Heart left ventricle (tissue), 16 donors: Measurements from ENCODE around the gene ELOVL3. TPM values are rescaled to one million over a fixed set of nuclear protein-coding genes. Genes with fewer than 3 reads are reported as not detected.

ENCODE experiments used
- ATAC-seq, 4 donors: fragments of 200-7000 bp; cut with Tn5 transposase; one replicate each; pipeline ENCODE4 v1.9.1; 2020 to 2022; ENCODE audit warnings: moderate library complexity in 4 of 4, mild to moderate bottlenecking in 3 of 4, moderate number of reproducible peaks in 1 of 4
- DNase-seq, 5 donors: peaks; one replicate each; pipeline ENCODE4 v3.0.0-alpha.2; 2020
- H3K27ac ChIP-seq, 12 donors: fragments of 200-600 bp; sonication (generic) in 4 of 12; one replicate each; pipeline versions ENCODE4 v1.5.0 to v1.8.0; 2016 to 2022; ENCODE audit warnings: mild to moderate bottlenecking in 2 of 12
- H3K27me3 ChIP-seq, 9 donors: fragments of 200-600 bp; sonication (generic) in 2 of 9; one replicate each; pipeline versions ENCODE4 v1.5.1 to v1.8.0; 2016 to 2022; ENCODE audit warnings: mild to moderate bottlenecking in 3 of 9
- H3K36me3 ChIP-seq, 9 donors: fragments of 200-600 bp; sonication (generic) in 2 of 9; one replicate each; pipeline versions ENCODE4 v1.5.0 to v1.8.0; 2018 to 2022; ENCODE audit warnings: mild to moderate bottlenecking in 2 of 9
- H3K4me1 ChIP-seq, 12 donors: fragments of 200-600 bp; sonication (generic) in 4 of 12; one replicate each; pipeline versions ENCODE4 v1.5.0 to v1.8.0; 2016 to 2022; ENCODE audit warnings: mild to moderate bottlenecking in 3 of 12
- H3K4me3 ChIP-seq, 12 donors: fragments of 200-600 bp; sonication (generic) in 4 of 12; one replicate each; pipeline versions ENCODE4 v1.5.0 to v1.8.0; 2017 to 2022; ENCODE audit warnings: mild to moderate bottlenecking in 9 of 12, moderate library complexity in 4 of 12
- H3K9me3 ChIP-seq, 12 donors: fragments of 200-600 bp; sonication (generic) in 4 of 12; one replicate each; pipeline versions ENCODE4 v1.5.0 to v1.8.0; 2016 to 2022; ENCODE audit warnings: mild to moderate bottlenecking in 1 of 12
- POLR2A ChIP-seq, 2 donors: fragments of 450-650 bp; IDR thresholded peaks; one replicate each; pipeline ENCODE4 v1.6.1; 2017; ENCODE audit warnings: antibody characterized with exemption in 2 of 2, mild to moderate bottlenecking in 2 of 2, moderate library complexity in 2 of 2
- WGBS, 4 donors: extraction: QIAGEN DNeasy Blood & Tissue Kit in 2 of 4; methylation state at CpG; one replicate each; pipeline versions ENCODE4 v1.1.5 to v1.1.7; 2013 to 2018; 5-methylcytosine and 5-hydroxymethylcytosine counted together
- intact Hi-C, 10 donors: fragments of 100-400 bp; cut with DNase I; formaldehyde crosslinking; loops; one replicate each; pipeline versions ENCODE4 v1.11.1 to v1.14.2; 2022
- polyA plus RNA-seq, 2 donors: library from polyadenylated mRNA; stranded (reverse); fragments of 200-250 nt; gene quantifications; one replicate each; pipeline ENCODE4 v1.2.3, GENCODE V29; 2013
- total RNA-seq, 9 donors: library from RNA; depleted of rRNA in 2 of 9; stranded (reverse); fragments of >200 nt in 2 of 9; fragmentation: NEBNext Ultra II Directional in 3 of 9; extraction: Animal tissue kit (Norgen Biotek cat#: 25700) in 3 of 9; gene quantifications; one replicate each; pipeline versions ENCODE4 v1.1.0 to v1.2.4, GENCODE V29; 2016 to 2023
- TF ChIP-seq, protein P1 (sequence below), 12 donors: fragments of 200-600 bp; sonication (generic) in 4 of 12; IDR thresholded peaks; one replicate each; pipeline versions ENCODE4 v1.5.0 to v1.8.0; 2018 to 2022; ENCODE audit warnings: antibody characterized with exemption in 12 of 12, mild to moderate bottlenecking in 5 of 12
- donor health status: ischemic (EF 13 %, LVEDD 7.1; RV severe dilation, severe dysfunction).
- donor health status: healthy with polysubstance abuse.
- donor health status: DM: no; HTN: yes; CAD: no.
- donor health status: DM: no; HTN: no; CAD: no.
- donor health status: ischemic (EF 25% LVEDD 6.9; RV normal size, moderate dysfunction).
- donor health status: ischemic (EF 25% LVEDD 5.7; RV mildly dilated, moderate dysfunction).
- donor health status: healthy.
- donor health status: DM: yes; HTN: yes; CAD: no.
- donor health status: ischemic (EF 35%, LVEDD 5.7; RV mildly dilated, moderate dysfunction).
- donor health status: nonischemic (EF 11% LVEDD 7.7; RV severe dilation, severe dysfunction).
- donor health status: DM: yes; HTN: yes; CAD: no.
- donor health status: PGD.
- donor health status: ischemic (EF 29% LVEDD 5.4; RV normal size, mild dysfunction).
- donor health status: nonischemic (EF 23%, LVEDD 6.1; RV moderate dilation, normal function).

Gene ELOVL3
- total and polyA plus RNA-seq, 11 donors = 0.17 to 0.25 (median 0.20) TPM; not detected in 8

DNA sequence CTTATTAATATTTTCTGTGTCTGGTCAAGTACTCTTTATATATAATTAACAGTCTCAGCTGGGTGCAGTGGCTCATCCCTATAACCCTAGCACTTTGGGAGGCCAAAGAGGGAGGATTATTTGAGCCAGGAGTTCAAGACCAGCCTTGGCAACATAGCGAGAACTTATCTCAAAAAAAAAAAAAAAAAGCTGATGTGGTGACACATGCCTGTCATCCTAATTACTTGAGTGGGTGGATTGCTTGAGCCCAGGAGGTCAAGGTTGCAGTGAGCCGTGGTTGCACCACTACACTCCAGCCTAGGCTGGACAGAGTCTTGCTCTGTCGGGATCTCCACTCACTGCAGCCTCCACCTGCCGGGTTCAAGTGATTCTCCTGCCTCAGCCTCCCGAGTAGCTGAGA is 6.7 kb upstream of the ELOVL3 start:
- TF ChIP-seq, protein P1, sequence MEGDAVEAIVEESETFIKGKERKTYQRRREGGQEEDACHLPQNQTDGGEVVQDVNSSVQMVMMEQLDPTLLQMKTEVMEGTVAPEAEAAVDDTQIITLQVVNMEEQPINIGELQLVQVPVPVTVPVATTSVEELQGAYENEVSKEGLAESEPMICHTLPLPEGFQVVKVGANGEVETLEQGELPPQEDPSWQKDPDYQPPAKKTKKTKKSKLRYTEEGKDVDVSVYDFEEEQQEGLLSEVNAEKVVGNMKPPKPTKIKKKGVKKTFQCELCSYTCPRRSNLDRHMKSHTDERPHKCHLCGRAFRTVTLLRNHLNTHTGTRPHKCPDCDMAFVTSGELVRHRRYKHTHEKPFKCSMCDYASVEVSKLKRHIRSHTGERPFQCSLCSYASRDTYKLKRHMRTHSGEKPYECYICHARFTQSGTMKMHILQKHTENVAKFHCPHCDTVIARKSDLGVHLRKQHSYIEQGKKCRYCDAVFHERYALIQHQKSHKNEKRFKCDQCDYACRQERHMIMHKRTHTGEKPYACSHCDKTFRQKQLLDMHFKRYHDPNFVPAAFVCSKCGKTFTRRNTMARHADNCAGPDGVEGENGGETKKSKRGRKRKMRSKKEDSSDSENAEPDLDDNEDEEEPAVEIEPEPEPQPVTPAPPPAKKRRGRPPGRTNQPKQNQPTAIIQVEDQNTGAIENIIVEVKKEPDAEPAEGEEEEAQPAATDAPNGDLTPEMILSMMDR (IDR thresholded peaks at IDR 0.05) = no peak
- TF ChIP-seq POLR2A (IDR thresholded peaks at IDR 0.05) = no peak
- no peak for ATAC-seq
- 72 to 92% (median 75%) methylated on average over 5 of the region's 5 CpGs for WGBS, 4 donors

DNA sequence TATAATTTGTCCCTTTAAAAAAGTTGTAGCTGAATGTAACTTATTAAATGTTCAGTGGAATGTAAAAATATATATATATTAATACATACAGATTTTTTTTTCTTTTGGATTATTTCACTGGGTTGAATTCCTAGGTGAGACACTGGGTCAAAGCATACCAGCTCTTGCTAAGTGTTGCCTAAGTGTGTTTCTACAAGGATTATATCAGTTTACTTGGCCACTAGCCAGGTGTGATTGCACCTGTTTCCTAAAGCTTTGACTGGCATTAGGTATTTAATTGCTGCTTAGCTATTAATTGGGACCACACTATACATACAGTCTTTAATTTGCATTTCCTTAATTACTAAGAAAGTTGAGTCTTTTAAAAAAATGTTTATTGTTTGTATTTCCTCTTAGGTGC is 5.5 kb upstream of the ELOVL3 start:
- H3K36me3 ChIP-seq = no peaks in the 10 kb centered on the region
- no peak overlapping the region for H3K27ac ChIP-seq
- no peak for TF ChIP-seq POLR2A (IDR thresholded peaks at IDR 0.05)
- TF ChIP-seq, protein P1 (IDR thresholded peaks at IDR 0.05) = no peak
- H3K4me3 ChIP-seq = no peak overlapping the region
- peaks cover 0 to 8% (median 4%) of the 10 kb centered on the region in 12 donors for H3K4me1 ChIP-seq
- ATAC-seq = no peak
- intact Hi-C loops = loop anchor here in 3 of 10 donors (10.0 kb wide), 2 partner anchors 56 to 364 kb away; no protein-coding TSS in a partner anchor
- H3K27me3 ChIP-seq = no peaks in the 10 kb centered on the region
- no peaks in the 10 kb centered on the region for H3K9me3 ChIP-seq
- no peak for DNase-seq

More for the DNA sequence above, 6.7 kb upstream of the ELOVL3 start:
- no peak for DNase-seq
- Histone ChIP-seq H3K27me3 (no peaks in the 10 kb centered on the region), H3K4me1 (no peaks in the 10 kb centered on the region), H3K4me3 (no peak overlapping the region), H3K9me3 (no peaks in the 10 kb centered on the region), H3K36me3 (no peaks in the 10 kb centered on the region), H3K27ac (no peak overlapping the region)
- intact Hi-C loops = no loop called here

DNA sequence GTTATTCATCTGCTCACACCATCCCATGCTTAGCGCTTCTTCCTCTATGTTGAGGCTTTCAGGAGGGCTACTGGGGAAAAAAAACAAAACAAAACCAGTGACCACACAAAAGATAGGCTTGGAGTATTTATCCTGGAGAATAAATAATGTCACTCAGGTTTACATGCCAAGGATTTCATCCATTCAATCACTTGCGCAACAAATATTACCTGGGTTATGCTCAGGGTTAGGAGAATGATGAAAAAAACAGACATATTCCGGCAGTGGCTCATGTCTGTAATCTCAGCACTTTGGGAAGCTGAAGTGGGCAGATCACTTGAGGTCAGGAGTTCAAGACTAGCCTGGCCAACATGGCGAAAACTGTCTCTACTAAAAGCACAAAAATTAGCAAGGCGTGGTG is 3.3 kb upstream of the ELOVL3 start:
- H3K36me3 ChIP-seq = no peaks in the 10 kb centered on the region
- ATAC-seq = no peak
- H3K4me3 ChIP-seq = no peak overlapping the region
- no peak for DNase-seq
- H3K27ac ChIP-seq = no peak overlapping the region
- H3K9me3 ChIP-seq = no peaks in the 10 kb centered on the region
- TF ChIP-seq, protein P1 (IDR thresholded peaks at IDR 0.05) = no peak
- no peak for TF ChIP-seq POLR2A (IDR thresholded peaks at IDR 0.05)
- intact Hi-C loops = loop anchor here in 3 of 10 donors (10.0 kb wide), 2 partner anchors 58 to 362 kb away; no protein-coding TSS in a partner anchor
- no peaks in the 10 kb centered on the region for H3K27me3 ChIP-seq
- H3K4me1 ChIP-seq = peaks cover 0 to 19% (median 15%) of the 10 kb centered on the region in 12 donors
- WGBS, 4 donors = 85 to 88% (median 86%) methylated on average over 5 of the region's 5 CpGs

DNA sequence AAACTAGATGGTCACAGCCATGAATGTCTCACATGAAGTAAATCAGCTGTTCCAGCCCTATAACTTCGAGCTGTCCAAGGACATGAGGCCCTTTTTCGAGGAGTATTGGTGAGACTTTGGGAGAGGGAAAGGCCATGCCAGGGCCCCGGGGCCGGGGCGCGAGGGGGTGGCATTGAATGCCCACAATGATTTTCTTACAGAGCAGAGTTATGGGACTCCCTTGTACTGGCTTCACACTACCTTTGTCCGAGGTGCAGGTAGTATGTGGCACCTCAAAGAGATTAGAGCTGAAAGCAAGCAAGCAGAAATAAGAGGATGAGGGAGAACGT is 407 bp downstream of the ELOVL3 start:
- Histone ChIP-seq H3K36me3 (no peaks in the 10 kb centered on the region), H3K9me3 (no peaks in the 10 kb centered on the region), H3K4me3 (peak overlapping the region in 9 of 12 donors; percentile 37 to 53 (median 43)), H3K27me3 (peaks cover 7 to 23% (median 14%) of the 10 kb centered on the region in 9 donors), H3K4me1 (peaks cover 3 to 38% (median 30%) of the 10 kb centered on the region in 12 donors), H3K27ac (peak overlapping the region in 3 of 12 donors; percentile 74 to 80 (median 77))
- intact Hi-C loops = loop anchor here in 9 of 10 donors (5.0 to 10.0 kb wide), 8 partner anchors 59 to 358 kb away; partner anchors contain the start of gene NFKB2 (in 1 of the 9)
- ATAC-seq = no peak
- no peak for DNase-seq
- 65 to 68% (median 65%) methylated on average over 8 of the region's 8 CpGs for WGBS, 4 donors
- no peak for TF ChIP-seq POLR2A (IDR thresholded peaks at IDR 0.05)
- TF ChIP-seq, protein P1 (IDR thresholded peaks at IDR 0.05) = no peak
